RWPE2 (cell line): ENCODE measurements around the gene C1QTNF9.

Source experiments
- ATAC-seq: fragments of 200-7000 bp; cut with Tn5 transposase; 3 replicates; pipeline ENCODE4 v1.9.1; 2021; ENCODE audit warnings: low read depth
- DNase-seq: peaks from one replicate; pipeline ENCODE4 v3.0.0-alpha.2; 2020; ENCODE audit warnings: low spot score
- H3K27ac ChIP-seq: fragments of 450-650 bp; 2 replicates; pipeline ENCODE4 v1.5.1; 2017; ENCODE audit warnings: mild to moderate bottlenecking; ENCODE audit not compliant: poor library complexity, severe bottlenecking
- H3K27me3 ChIP-seq: fragments of 250-450 bp; sonication (Bioruptor Pico); 2 replicates; pipeline ENCODE4 v1.5.1; 2021; ENCODE audit warnings: mild to moderate bottlenecking, moderate library complexity; ENCODE audit not compliant: insufficient read depth, poor library complexity, severe bottlenecking
- H3K36me3 ChIP-seq: fragments of 250-450 bp; sonication (Bioruptor Pico); 2 replicates; pipeline ENCODE4 v1.5.1; 2020; ENCODE audit warnings: low read depth, mild to moderate bottlenecking, moderate library complexity
- H3K4me1 ChIP-seq: fragments of 250-450 bp; sonication (Bioruptor Pico); 2 replicates; pipeline ENCODE4 v1.5.1; 2021; ENCODE audit warnings: mild to moderate bottlenecking, moderate library complexity; ENCODE audit not compliant: insufficient read depth, poor library complexity, severe bottlenecking
- H3K4me3 ChIP-seq: fragments of 250-450 bp; sonication (Bioruptor Pico); 2 replicates; pipeline ENCODE4 v1.5.1; 2021; ENCODE audit warnings: mild to moderate bottlenecking, moderate library complexity; ENCODE audit not compliant: severe bottlenecking
- H3K9me3 ChIP-seq: fragments of 250-450 bp; sonication (Bioruptor Pico); 2 replicates; pipeline ENCODE4 v1.5.1; 2021; ENCODE audit warnings: mild to moderate bottlenecking, moderate library complexity; ENCODE audit not compliant: severe bottlenecking
- CTCF ChIP-seq: fragments of 450-650 bp; IDR thresholded peaks from one replicate; pipeline ENCODE4 v1.5.1; 2017; ENCODE audit warnings: mild to moderate bottlenecking, moderate library complexity; ENCODE audit not compliant: poor library complexity, severe bottlenecking

The C1QTNF9 gene

GRCh38 chr13:24351423-24351822 lies 42.0 kb downstream of the C1QTNF9 start:
- peaks cover 6% of the 10 kb centered on the region for H3K4me1 ChIP-seq
- DNase-seq (no peak), ATAC-seq (no peak)
- no peak overlapping the region for H3K27ac ChIP-seq
- no peaks in the 10 kb centered on the region for H3K9me3 ChIP-seq
- no peaks in the 10 kb centered on the region for H3K27me3 ChIP-seq
- H3K4me3 ChIP-seq, result no peak overlapping the region
- TF ChIP-seq CTCF, result no peak
- H3K36me3 ChIP-seq, result no peaks in the 10 kb centered on the region

- H3K27me3 ChIP-seq, result no peaks in the 10 kb centered on the region
- TF ChIP-seq CTCF, result no peak
- no peaks in the 10 kb centered on the region for H3K36me3 ChIP-seq
- H3K4me1 ChIP-seq, result peaks cover 3% of the 10 kb centered on the region
- no peak; the same call in 2 of the 3 replicates for ATAC-seq
- H3K27ac ChIP-seq, result no peak overlapping the region
- no peak overlapping the region for H3K4me3 ChIP-seq
- DNase-seq, result no peak
- no peaks in the 10 kb centered on the region for H3K9me3 ChIP-seq
These were observed 44.4 kb downstream of the C1QTNF9 start for GRCh38 chr13:24353736-24354135.

GRCh38 chr13:24355103-24355502 lies 45.7 kb downstream of the C1QTNF9 start:
- no peaks in the 10 kb centered on the region for H3K4me1 ChIP-seq
- no peak overlapping the region for H3K27ac ChIP-seq
- TF ChIP-seq CTCF, result no peak
- no peaks in the 10 kb centered on the region for H3K9me3 ChIP-seq
- ATAC-seq (no peak; the same call in 2 of the 3 replicates), DNase-seq (no peak)
- H3K36me3 ChIP-seq, result no peaks in the 10 kb centered on the region
- H3K27me3 ChIP-seq, result no peaks in the 10 kb centered on the region
- no peak overlapping the region for H3K4me3 ChIP-seq

- Histone ChIP-seq H3K36me3 (no peaks in the 10 kb centered on the region), H3K9me3 (no peaks in the 10 kb centered on the region), H3K4me1 (no peaks in the 10 kb centered on the region), H3K27ac (no peak overlapping the region), H3K27me3 (no peaks in the 10 kb centered on the region), H3K4me3 (no peak overlapping the region)
- TF ChIP-seq CTCF, result no peak
- no peak for DNase-seq
- ATAC-seq, result no peak
These were observed 46.9 kb downstream of the C1QTNF9 start for GRCh38 chr13:24356270-24356669.

GRCh38 chr13:24356837-24357236 lies 47.5 kb downstream of the C1QTNF9 start:
- Histone ChIP-seq H3K9me3 (no peaks in the 10 kb centered on the region), H3K27me3 (no peaks in the 10 kb centered on the region), H3K4me3 (no peak overlapping the region), H3K36me3 (no peaks in the 10 kb centered on the region), H3K27ac (no peak overlapping the region), H3K4me1 (no peaks in the 10 kb centered on the region)
- no peak for ATAC-seq
- no peak for TF ChIP-seq CTCF
- no peak for DNase-seq
